Mesendoderm (in vitro differentiated cells): ENCODE measurements around the gene ZNF175.

Experiments
- DNase-seq: peaks from one replicate; pipeline ENCODE4 v3.0.0; 2013
- H2AK5ac ChIP-seq: 2 replicates; pipeline ENCODE4 v1.6.1; 2013; ENCODE audit warnings: low read length, inconsistent platforms
- H2BK120ac ChIP-seq: 2 replicates; pipeline ENCODE4 v1.6.1; 2013; ENCODE audit warnings: low read depth, mild to moderate bottlenecking, low read length, moderate library complexity, mixed read lengths
- H2BK15ac ChIP-seq: replicated peaks from 2 replicates; pipeline ENCODE4 v1.6.1; 2013; ENCODE audit warnings: low read depth, mild to moderate bottlenecking, moderate library complexity
- H2BK5ac ChIP-seq: 2 replicates; pipeline ENCODE4 v1.6.1; 2013; ENCODE audit warnings: low read length, inconsistent platforms
- H3K18ac ChIP-seq: 2 replicates; pipeline ENCODE4 v1.6.1; 2013; ENCODE audit warnings: mild to moderate bottlenecking, low read length, mixed read lengths
- H3K23ac ChIP-seq: one replicate; pipeline ENCODE4 v1.6.1; 2013; ENCODE audit warnings: low read length
- H3K27ac ChIP-seq: 2 replicates; pipeline ENCODE4 v1.5.1; 2013; ENCODE audit warnings: low read depth, mild to moderate bottlenecking, inconsistent platforms, low read length, moderate library complexity
- H3K27me3 ChIP-seq: 2 replicates; pipeline ENCODE4 v1.6.1; 2013; ENCODE audit warnings: low read length, control low read depth, mild to moderate bottlenecking, inconsistent platforms; ENCODE audit not compliant: insufficient read depth, poor library complexity
- H3K36me3 ChIP-seq: 2 replicates; pipeline ENCODE4 v1.6.1; 2013; ENCODE audit warnings: low read length, inconsistent platforms; ENCODE audit not compliant: control insufficient read depth, insufficient read depth
- H3K4ac ChIP-seq: one replicate; pipeline ENCODE4 v1.6.1; 2013; ENCODE audit warnings: low read depth, mild to moderate bottlenecking, low read length, moderate library complexity
- H3K4me1 ChIP-seq: 2 replicates; pipeline ENCODE4 v1.6.1; 2013; ENCODE audit warnings: low read depth, low read length, inconsistent platforms; ENCODE audit not compliant: control insufficient read depth
- H3K4me2 ChIP-seq: 2 replicates; pipeline ENCODE4 v1.6.1; 2013; ENCODE audit warnings: low read length
- H3K4me3 ChIP-seq: 2 replicates; pipeline ENCODE4 v1.5.1; 2013; ENCODE audit warnings: mild to moderate bottlenecking, low read length
- H3K56ac ChIP-seq: one replicate; pipeline ENCODE4 v1.6.1; 2013; ENCODE audit warnings: low read length
- H3K79me1 ChIP-seq: 2 replicates; pipeline ENCODE4 v1.6.1; 2013; ENCODE audit warnings: low read length, inconsistent platforms
- H3K79me2 ChIP-seq: 2 replicates; pipeline ENCODE4 v1.6.1; 2013; ENCODE audit warnings: mild to moderate bottlenecking, low read length; ENCODE audit not compliant: control insufficient read depth, insufficient read depth
- H3K9ac ChIP-seq: 2 replicates; pipeline ENCODE4 v1.6.1; 2013; ENCODE audit warnings: low read length, inconsistent platforms
- H4K5ac ChIP-seq: one replicate; pipeline ENCODE4 v1.6.1; 2013; ENCODE audit warnings: low read length
- H4K8ac ChIP-seq: one replicate; pipeline ENCODE4 v1.6.1; 2013; ENCODE audit warnings: low read depth, mild to moderate bottlenecking, control low read depth, low read length, moderate library complexity
- WGBS: extraction: QIAGEN DNeasy Blood & Tissue Kit; methylation state at CpG from one replicate; pipeline ENCODE4 v1.1.7; 2013; ENCODE audit warnings: low lambda C conversion rate, missing lambda C conversion rate; ENCODE audit not compliant: insufficient coverage; ENCODE audit errors: extremely low coverage; 5-methylcytosine and 5-hydroxymethylcytosine counted together

The ZNF175 gene

GRCh38 chr19:51547397-51548212 is 23.5 kb upstream of the ZNF175 start:
- H2AK5ac ChIP-seq = no peak overlapping the region
- H3K4me2 ChIP-seq = no peak overlapping the region
- no peak overlapping the region for H2BK120ac ChIP-seq
- no peaks in the 10 kb centered on the region for H3K4me1 ChIP-seq
- no peak overlapping the region for H3K18ac ChIP-seq
- DNase-seq = no peak
- H3K4ac ChIP-seq = no peak overlapping the region
- H3K27ac ChIP-seq = no peak overlapping the region
- H4K5ac ChIP-seq = no peak overlapping the region
- H3K56ac ChIP-seq = no peak overlapping the region
- no CpG with 5 or more reads among the region's 7 CpGs for WGBS
- no peak overlapping the region for H3K4me3 ChIP-seq
- no peak overlapping the region for H2BK15ac ChIP-seq
- no peaks in the 10 kb centered on the region for H3K27me3 ChIP-seq
- H3K79me2 ChIP-seq = no peaks in the 10 kb centered on the region
- no peak overlapping the region for H4K8ac ChIP-seq
- no peaks in the 10 kb centered on the region for H3K79me1 ChIP-seq
- H3K9ac ChIP-seq = no peak overlapping the region
- H2BK5ac ChIP-seq = no peak overlapping the region
- no peaks in the 10 kb centered on the region for H3K36me3 ChIP-seq
- H3K23ac ChIP-seq = no peak overlapping the region

GRCh38 chr19:51548213-51548651 is 22.9 kb upstream of the ZNF175 start:
- H3K4ac ChIP-seq = no peak overlapping the region
- no peaks in the 10 kb centered on the region for H3K27me3 ChIP-seq
- no peak overlapping the region for H3K9ac ChIP-seq
- DNase-seq = no peak
- no peak overlapping the region for H2AK5ac ChIP-seq
- H3K4me3 ChIP-seq = no peak overlapping the region
- no peaks in the 10 kb centered on the region for H3K4me1 ChIP-seq
- H3K23ac ChIP-seq = no peak overlapping the region
- no peak overlapping the region for H3K18ac ChIP-seq
- no peak overlapping the region for H4K8ac ChIP-seq
- H3K56ac ChIP-seq = no peak overlapping the region
- no peak overlapping the region for H2BK15ac ChIP-seq
- H3K4me2 ChIP-seq = no peak overlapping the region
- H2BK120ac ChIP-seq = no peak overlapping the region
- H3K27ac ChIP-seq = no peak overlapping the region
- no CpG with 5 or more reads among the region's 5 CpGs for whole genome bisulfite sequencing
- no peaks in the 10 kb centered on the region for H3K79me1 ChIP-seq
- H3K79me2 ChIP-seq = no peaks in the 10 kb centered on the region
- no peaks in the 10 kb centered on the region for H3K36me3 ChIP-seq
- no peak overlapping the region for H4K5ac ChIP-seq
- H2BK5ac ChIP-seq = no peak overlapping the region

GRCh38 chr19:51548891-51549305 is 22.2 kb upstream of the ZNF175 start:
- Histone ChIP-seq H3K79me2 (no peaks in the 10 kb centered on the region), H3K23ac (no peak overlapping the region), H3K79me1 (no peaks in the 10 kb centered on the region), H3K18ac (no peak overlapping the region), H3K4ac (no peak overlapping the region), H4K8ac (no peak overlapping the region), H3K27ac (no peak overlapping the region), H3K4me1 (no peaks in the 10 kb centered on the region), H2BK5ac (no peak overlapping the region), H3K9ac (no peak overlapping the region), H2AK5ac (no peak overlapping the region), H3K56ac (no peak overlapping the region), H3K4me2 (no peak overlapping the region), H3K4me3 (no peak overlapping the region), H2BK120ac (no peak overlapping the region), H3K27me3 (no peaks in the 10 kb centered on the region), H4K5ac (no peak overlapping the region), H3K36me3 (no peaks in the 10 kb centered on the region), H2BK15ac (no peak overlapping the region)
- no peak for DNase-seq
- WGBS = no CpG with 5 or more reads among the region's 4 CpGs

GRCh38 chr19:51549533-51550324 is 21.4 kb upstream of the ZNF175 start:
- Histone ChIP-seq H3K4ac (no peak overlapping the region), H4K5ac (no peak overlapping the region), H2BK120ac (no peak overlapping the region), H3K27me3 (no peaks in the 10 kb centered on the region), H3K4me2 (no peak overlapping the region), H2BK5ac (no peak overlapping the region), H4K8ac (no peak overlapping the region), H3K4me1 (no peaks in the 10 kb centered on the region), H3K18ac (no peak overlapping the region), H3K56ac (no peak overlapping the region), H2AK5ac (no peak overlapping the region), H3K4me3 (no peak overlapping the region), H3K79me1 (no peaks in the 10 kb centered on the region), H3K79me2 (no peaks in the 10 kb centered on the region), H2BK15ac (no peak overlapping the region), H3K36me3 (no peaks in the 10 kb centered on the region), H3K27ac (no peak overlapping the region), H3K9ac (no peak overlapping the region), H3K23ac (no peak overlapping the region)
- WGBS = no CpG with 5 or more reads among the region's 8 CpGs
- DNase-seq = no peak

- no CpG with 5 or more reads among the region's 20 CpGs for WGBS
- H4K8ac ChIP-seq = no peak overlapping the region
- H3K27ac ChIP-seq = no peak overlapping the region
- H4K5ac ChIP-seq = no peak overlapping the region
- H3K23ac ChIP-seq = no peak overlapping the region
- no peak overlapping the region for H3K56ac ChIP-seq
- H3K4ac ChIP-seq = no peak overlapping the region
- no peak for DNase-seq
- no peaks in the 10 kb centered on the region for H3K79me2 ChIP-seq
- H3K27me3 ChIP-seq = no peaks in the 10 kb centered on the region
- H3K4me3 ChIP-seq = no peak overlapping the region
- H2BK120ac ChIP-seq = no peak overlapping the region
- H3K4me1 ChIP-seq = no peaks in the 10 kb centered on the region
- H3K79me1 ChIP-seq = no peaks in the 10 kb centered on the region
- H3K36me3 ChIP-seq = no peaks in the 10 kb centered on the region
- H2BK5ac ChIP-seq = no peak overlapping the region
- H2BK15ac ChIP-seq = no peak overlapping the region
- no peak overlapping the region for H3K9ac ChIP-seq
- H2AK5ac ChIP-seq = no peak overlapping the region
- no peak overlapping the region for H3K4me2 ChIP-seq
- H3K18ac ChIP-seq = no peak overlapping the region
These were observed 20.0 kb upstream of the ZNF175 start for GRCh38 chr19:51550848-51551672.
